IPS DF 4.7 (cell line): ENCODE measurements around the gene DAZL.

Source experiments
- DNase-seq: peaks from one replicate; pipeline ENCODE4 v3.0.0-alpha.2; 2013; ENCODE audit warnings: low spot score; ENCODE audit errors: extremely low read depth

The DAZL gene

GRCh38 chr3:16596352-16597032 is 8.7 kb downstream of the DAZL start:
- DNase-seq, result no peak

GRCh38 chr3:16595778-16596177 is 9.4 kb downstream of the DAZL start:
- DNase-seq, result no peak

- no peak for DNase-seq
Measured at GRCh38 chr3:16589867-16590624, 15.2 kb downstream of the DAZL start.

- no peak for DNase-seq
Measured at GRCh38 chr3:16589120-16589519, 16.1 kb downstream of the DAZL start.

GRCh38 chr3:16587681-16588060 is 17.6 kb downstream of the DAZL start:
- no peak for DNase-seq

- no peak for DNase-seq
Measured at GRCh38 chr3:16587047-16587680, 18.1 kb downstream of the DAZL start.

GRCh38 chr3:16584880-16585279 is 20.3 kb downstream of the DAZL start:
- DNase-seq, result no peak

GRCh38 chr3:16583551-16583950 is 21.7 kb downstream of the DAZL start:
- DNase-seq, result no peak

- no peak for DNase-seq
Measured at GRCh38 chr3:16570113-16570512, 35.1 kb downstream of the DAZL start.

GRCh38 chr3:16568532-16568931 is 36.7 kb downstream of the DAZL start:
- no peak for DNase-seq

- DNase-seq, result no peak
Measured at GRCh38 chr3:16568115-16568514, 37.1 kb downstream of the DAZL start.

- no peak for DNase-seq
Measured at GRCh38 chr3:16559653-16560365, 45.4 kb downstream of the DAZL start.

- no peak for DNase-seq
Measured at GRCh38 chr3:16554126-16554525, 51.1 kb downstream of the DAZL start.

GRCh38 chr3:16552757-16553156 is 52.5 kb downstream of the DAZL start:
- DNase-seq, result no peak

- no peak for DNase-seq
Measured at GRCh38 chr3:16551342-16551976, 53.8 kb downstream of the DAZL start.

GRCh38 chr3:16550676-16551341 is 54.4 kb downstream of the DAZL start:
- peak; percentile 68 for DNase-seq

- DNase-seq, result no peak
Measured at GRCh38 chr3:16550305-16550675, 54.9 kb downstream of the DAZL start.

- no peak for DNase-seq
Measured at GRCh38 chr3:16548721-16549120, 56.5 kb downstream of the DAZL start.

GRCh38 chr3:16547561-16548357 is 57.5 kb downstream of the DAZL start:
- no peak for DNase-seq
